ENCODE data around the gene LRP11.

The LRP11 gene

DNA sequence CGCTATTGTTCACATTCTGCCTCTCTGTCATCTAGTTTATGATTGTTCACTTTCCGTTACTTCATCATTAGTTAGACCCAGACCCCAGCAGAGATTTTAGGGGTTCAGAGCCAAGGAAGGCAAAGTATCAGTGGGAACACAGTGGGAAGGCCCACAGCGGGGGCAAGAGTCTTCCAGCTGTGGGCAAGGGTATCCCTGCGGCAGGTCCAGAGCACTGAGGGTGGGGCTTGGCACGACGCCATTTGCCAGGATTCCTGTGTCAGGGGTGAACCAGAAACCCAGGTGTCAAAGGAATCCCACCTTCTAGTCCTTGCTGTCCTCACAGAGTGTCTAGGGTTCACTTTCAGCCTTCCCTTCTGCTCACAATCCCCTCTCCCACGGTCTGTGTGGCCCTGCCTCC is 20.5 kb upstream of the LRP11 start:
- TF ChIP-seq, protein P1, sequence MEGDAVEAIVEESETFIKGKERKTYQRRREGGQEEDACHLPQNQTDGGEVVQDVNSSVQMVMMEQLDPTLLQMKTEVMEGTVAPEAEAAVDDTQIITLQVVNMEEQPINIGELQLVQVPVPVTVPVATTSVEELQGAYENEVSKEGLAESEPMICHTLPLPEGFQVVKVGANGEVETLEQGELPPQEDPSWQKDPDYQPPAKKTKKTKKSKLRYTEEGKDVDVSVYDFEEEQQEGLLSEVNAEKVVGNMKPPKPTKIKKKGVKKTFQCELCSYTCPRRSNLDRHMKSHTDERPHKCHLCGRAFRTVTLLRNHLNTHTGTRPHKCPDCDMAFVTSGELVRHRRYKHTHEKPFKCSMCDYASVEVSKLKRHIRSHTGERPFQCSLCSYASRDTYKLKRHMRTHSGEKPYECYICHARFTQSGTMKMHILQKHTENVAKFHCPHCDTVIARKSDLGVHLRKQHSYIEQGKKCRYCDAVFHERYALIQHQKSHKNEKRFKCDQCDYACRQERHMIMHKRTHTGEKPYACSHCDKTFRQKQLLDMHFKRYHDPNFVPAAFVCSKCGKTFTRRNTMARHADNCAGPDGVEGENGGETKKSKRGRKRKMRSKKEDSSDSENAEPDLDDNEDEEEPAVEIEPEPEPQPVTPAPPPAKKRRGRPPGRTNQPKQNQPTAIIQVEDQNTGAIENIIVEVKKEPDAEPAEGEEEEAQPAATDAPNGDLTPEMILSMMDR (IDR thresholded peaks at IDR 0.05) = no peak

DNA sequence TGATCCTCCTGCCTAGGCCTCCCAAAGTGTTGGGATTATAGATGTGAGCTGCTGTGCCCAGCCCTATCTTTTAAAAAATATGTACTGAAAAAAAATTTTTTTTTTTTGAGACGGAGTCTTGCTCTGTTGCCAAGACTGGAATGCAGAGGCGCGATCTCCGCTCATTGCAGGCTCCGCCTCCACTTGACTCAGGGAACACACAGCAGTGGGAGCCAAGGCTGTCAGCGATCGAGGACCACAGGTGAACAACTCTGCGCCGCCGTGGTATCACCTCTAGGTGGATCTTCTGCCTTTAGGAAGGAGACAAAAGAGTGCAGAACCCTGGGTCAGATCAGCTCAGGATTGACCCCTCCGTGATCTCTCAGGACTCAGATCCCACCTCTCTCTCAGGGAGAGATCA is 20.1 kb upstream of the LRP11 start:
- TF ChIP-seq, protein P1 (IDR thresholded peaks at IDR 0.05) = no peak

GRCh38 chr6:149881860-149882259 is 17.7 kb upstream of the LRP11 start:
- TF ChIP-seq, protein P1 (IDR thresholded peaks at IDR 0.05) = no peak

DNA sequence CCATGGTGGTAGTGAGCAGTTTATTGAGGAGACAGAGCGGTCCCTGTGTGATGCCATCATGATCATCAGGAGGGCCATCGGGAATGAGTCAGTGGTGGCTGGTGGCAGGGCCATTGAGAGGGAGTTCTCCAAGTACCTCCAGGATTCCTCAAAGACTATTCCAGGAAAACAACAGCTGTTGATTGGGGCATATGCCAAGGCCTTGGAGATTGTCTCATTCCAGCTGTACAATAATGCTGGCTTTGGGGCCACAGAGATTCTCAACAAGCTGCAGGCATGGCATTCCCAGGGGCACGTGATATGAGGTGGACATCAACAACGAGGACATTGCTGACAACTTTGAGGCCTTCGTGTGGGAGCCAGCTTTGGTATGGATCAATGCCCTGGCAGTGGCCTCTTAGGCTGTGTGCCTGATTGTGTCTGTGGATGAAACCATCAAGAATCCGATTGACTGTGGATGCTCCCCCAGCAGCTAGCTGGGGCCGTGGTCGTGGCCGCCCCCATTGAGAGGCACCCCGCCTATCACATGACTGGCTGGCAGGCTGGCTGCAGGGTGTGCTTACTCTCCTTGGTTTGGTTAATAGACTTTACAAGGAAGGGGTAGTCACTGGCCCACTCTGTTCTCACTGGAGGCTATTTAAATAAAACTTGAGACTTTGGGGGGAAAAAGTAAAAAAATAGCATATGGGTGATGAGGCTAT is 17.1 kb upstream of the LRP11 start:
- TF ChIP-seq, protein P1 (IDR thresholded peaks at IDR 0.05) = no peak

DNA sequence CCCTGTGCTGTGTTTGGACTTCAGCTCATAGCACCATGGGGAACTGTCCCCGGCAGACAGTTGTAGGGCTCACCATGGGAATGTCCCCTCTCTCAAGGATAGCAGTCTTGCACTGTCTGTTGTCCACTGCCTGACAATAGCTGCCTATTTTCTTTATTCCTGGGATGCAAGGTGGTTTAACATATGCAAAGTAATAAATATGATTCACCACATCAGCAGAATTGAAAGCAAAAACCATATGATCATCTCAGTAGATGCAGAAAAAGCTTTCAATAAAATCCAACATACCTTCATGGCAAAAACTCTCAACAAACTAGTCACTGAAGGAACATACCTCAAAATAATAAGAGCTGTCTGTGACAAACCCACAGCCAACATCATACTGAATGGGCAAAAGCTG is 13.5 kb upstream of the LRP11 start:
- TF ChIP-seq, protein P1 (IDR thresholded peaks at IDR 0.05) = no peak

DNA sequence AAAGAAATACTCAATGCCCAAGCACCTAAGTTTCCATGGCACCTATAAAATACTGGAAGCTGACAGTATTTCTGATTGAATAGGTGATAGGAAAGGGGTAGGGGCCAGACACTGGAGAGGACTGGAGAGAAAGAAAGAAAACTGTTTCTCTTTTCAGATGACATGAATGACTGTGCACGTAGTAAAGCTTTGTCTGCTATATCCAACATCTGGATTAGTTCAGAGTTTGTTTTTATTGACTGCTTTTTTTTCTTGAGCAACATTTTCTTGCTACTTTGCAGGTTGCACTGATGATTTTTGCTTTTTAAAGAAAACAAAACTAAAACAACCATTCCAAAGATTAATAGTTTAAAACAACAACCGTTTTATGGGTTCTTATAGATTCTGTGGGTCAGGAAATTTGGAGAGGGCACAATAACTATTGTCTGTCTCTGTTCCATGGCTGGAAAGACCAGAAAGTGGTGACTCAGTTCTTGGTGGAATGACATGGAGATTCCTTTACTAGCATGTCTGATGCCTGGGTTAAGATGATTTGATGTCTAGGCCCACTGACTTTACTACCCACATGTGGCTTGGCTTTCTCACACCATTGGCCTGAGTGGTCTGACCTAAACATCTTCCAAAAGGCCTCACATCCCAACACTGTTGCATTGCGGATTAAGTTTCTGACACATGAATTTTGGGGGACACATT is 12.2 kb upstream of the LRP11 start:
- TF ChIP-seq, protein P1 (IDR thresholded peaks at IDR 0.05) = no peak

DNA sequence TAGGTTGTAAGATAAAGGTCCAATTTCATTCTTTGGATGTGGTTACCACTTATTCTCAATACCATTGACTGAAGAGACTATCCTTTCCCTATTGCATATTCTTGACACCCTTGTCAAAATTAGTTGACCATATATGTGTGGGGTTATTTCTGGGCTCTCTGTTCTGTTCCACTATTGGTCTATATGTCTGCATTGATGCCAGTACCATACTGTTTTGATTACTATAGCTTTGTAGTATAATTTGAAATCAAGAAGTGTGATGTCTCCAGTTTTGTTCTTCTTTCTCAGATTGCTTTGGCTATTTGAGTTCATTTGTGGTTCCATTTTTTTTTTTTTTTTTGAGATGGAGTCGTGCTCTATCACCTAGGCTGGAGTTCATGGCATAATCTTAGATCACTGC is 8.1 kb upstream of the LRP11 start:
- TF ChIP-seq, protein P1 (IDR thresholded peaks at IDR 0.05) = no peak
